Endothelial cell of umbilical vein (primary cell): Measurements from ENCODE around the gene SRPX2.

Experiments used
- EZH2 ChIP-seq: IDR thresholded peaks from 2 replicates; pipeline ENCODE4 v1.6.1; 2012; ENCODE audit warnings: borderline replicate concordance, low read depth, mild to moderate bottlenecking, moderate library complexity, low read length, inconsistent platforms; ENCODE audit not compliant: severe bottlenecking
- FOS ChIP-seq: IDR thresholded peaks from 2 replicates; pipeline ENCODE4 v1.6.1; 2011; ENCODE audit warnings: mild to moderate bottlenecking, low read length, moderate library complexity, borderline replicate concordance; ENCODE audit not compliant: insufficient read depth
- GATA2 ChIP-seq: IDR thresholded peaks from 2 replicates; pipeline ENCODE4 v1.7.0; 2011; ENCODE audit warnings: low read depth, mild to moderate bottlenecking, moderate library complexity, mixed read lengths, low read length; ENCODE audit not compliant: insufficient read length, insufficient read depth
- MYC ChIP-seq: IDR thresholded peaks from one replicate; pipeline ENCODE4 v1.6.1; 2011; ENCODE audit warnings: mild to moderate bottlenecking, low read depth, low read length
- POLR2A ChIP-seq: IDR thresholded peaks from 2 replicates; pipeline ENCODE4 v1.6.1; 2012; ENCODE audit warnings: low read depth, mild to moderate bottlenecking, control low read depth, low read length
- POLR2AphosphoS5 ChIP-seq: IDR thresholded peaks from 2 replicates; pipeline ENCODE4 v1.6.1; 2012; ENCODE audit warnings: low read depth, mild to moderate bottlenecking, control low read depth, low read length, moderate library complexity; ENCODE audit not compliant: insufficient read depth
- TF ChIP-seq, protein P1 (sequence below): IDR thresholded peaks from 2 replicates; pipeline ENCODE4 v1.6.1; 2011; ENCODE audit not compliant: insufficient read depth, insufficient read length
- TF ChIP-seq, protein P2 (sequence below), 2 donors: IDR thresholded peaks; 1 replicate in 1 of 2; 2 replicates in 1 of 2; pipeline ENCODE4 v1.5.1; 2011; ENCODE audit warnings: low read length in 2 of 2, mild to moderate bottlenecking in 2 of 2, moderate library complexity in 2 of 2, control low read depth in 1 of 2, inconsistent platforms in 1 of 2, low read depth in 1 of 2; ENCODE audit not compliant: insufficient read depth in 1 of 2; ENCODE audit errors: extremely low read depth in 1 of 2

GRCh38 chrX:100642290-100642689 is 1.7 kb upstream of the SRPX2 start:
- TF ChIP-seq FOS (no peak), POLR2AphosphoS5 (no peak), EZH2 (no peak), POLR2A (no peak), GATA2 (no peak), MYC (no peak)
- TF ChIP-seq, protein P1, sequence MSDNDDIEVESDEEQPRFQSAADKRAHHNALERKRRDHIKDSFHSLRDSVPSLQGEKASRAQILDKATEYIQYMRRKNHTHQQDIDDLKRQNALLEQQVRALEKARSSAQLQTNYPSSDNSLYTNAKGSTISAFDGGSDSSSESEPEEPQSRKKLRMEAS = no peak
- TF ChIP-seq, protein P2, sequence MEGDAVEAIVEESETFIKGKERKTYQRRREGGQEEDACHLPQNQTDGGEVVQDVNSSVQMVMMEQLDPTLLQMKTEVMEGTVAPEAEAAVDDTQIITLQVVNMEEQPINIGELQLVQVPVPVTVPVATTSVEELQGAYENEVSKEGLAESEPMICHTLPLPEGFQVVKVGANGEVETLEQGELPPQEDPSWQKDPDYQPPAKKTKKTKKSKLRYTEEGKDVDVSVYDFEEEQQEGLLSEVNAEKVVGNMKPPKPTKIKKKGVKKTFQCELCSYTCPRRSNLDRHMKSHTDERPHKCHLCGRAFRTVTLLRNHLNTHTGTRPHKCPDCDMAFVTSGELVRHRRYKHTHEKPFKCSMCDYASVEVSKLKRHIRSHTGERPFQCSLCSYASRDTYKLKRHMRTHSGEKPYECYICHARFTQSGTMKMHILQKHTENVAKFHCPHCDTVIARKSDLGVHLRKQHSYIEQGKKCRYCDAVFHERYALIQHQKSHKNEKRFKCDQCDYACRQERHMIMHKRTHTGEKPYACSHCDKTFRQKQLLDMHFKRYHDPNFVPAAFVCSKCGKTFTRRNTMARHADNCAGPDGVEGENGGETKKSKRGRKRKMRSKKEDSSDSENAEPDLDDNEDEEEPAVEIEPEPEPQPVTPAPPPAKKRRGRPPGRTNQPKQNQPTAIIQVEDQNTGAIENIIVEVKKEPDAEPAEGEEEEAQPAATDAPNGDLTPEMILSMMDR (IDR thresholded peaks at IDR 0.05; ENCODE audit: extremely low read depth in 1 of 2, insufficient read depth in 1 of 2, low read depth in 1 of 2, low read length in 2 of 2) = no peak
